ENCODE data around the gene LIN28B. TPM values are rescaled to one million over a fixed set of nuclear protein-coding genes. Genes with fewer than 3 reads are reported as not detected.

Gene LIN28B
- polyA plus RNA-seq, 2 of the 4 experiments (the other 2 are of a cell fraction) = 3.6 to 7.2 TPM

- Histone ChIP-seq H3K9me3 (no peaks in the 10 kb centered on the region), H3K4me2 (no peak overlapping the region), H3K4me1 (no peaks in the 10 kb centered on the region), H3K27ac (no peak overlapping the region), H3K4me3 (no peak overlapping the region)
- WGBS (ENCODE audit: missing lambda C conversion rate) = 86% methylated on average over 1 of the region's 1 CpG
- no peak for DNase-seq (ENCODE audit: low read depth in 1 of 2, low spot score in 1 of 2)
- TF ChIP-seq CHD4 (IDR thresholded peaks at IDR 0.05; ENCODE audit: borderline replicate concordance) (no peak), RAD21 (conservative IDR thresholded peaks at IDR 0.05 in 1 of 2, IDR thresholded peaks at IDR 0.05 in 1 of 2) (peak in 1 of 2 experiments; percentile 18; a peak in 1 of 5 replicates)
- FAIRE-seq = no peak
- ATAC-seq = no peak
- ChIA-PET POLR2A (no interaction called here), CTCF (interaction anchor here (1.0 to 1.2 kb wide), 2 partner anchors 25 to 251 kb away, joined by 5 read pairs; no protein-coding TSS in a partner anchor)
Measured at GRCh38 chr6:105112577-105112976, 155.7 kb downstream of the LIN28B start.

DNA sequence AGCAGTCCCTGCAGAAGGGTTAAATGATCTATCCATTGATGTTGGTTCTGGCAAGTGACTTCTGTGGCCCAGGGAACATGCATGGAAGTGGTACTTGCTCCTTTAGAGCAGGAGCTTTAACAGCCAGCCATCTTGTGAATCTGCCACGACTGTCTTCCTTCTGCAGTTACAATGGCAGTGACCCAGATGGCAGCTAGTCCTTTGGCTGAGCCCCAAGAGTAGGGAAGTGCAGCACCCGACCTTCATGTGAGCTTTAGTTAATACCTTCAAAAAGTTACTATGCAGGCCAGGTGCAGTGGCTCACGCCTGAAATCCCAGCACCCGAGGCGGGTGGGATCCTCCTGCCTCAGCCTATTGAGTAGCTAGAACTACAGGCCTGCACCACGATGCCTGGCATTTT is 156.5 kb downstream of the LIN28B start:
- Histone ChIP-seq H3K27ac (no peak overlapping the region), H3K4me2 (no peak overlapping the region), H3K4me1 (no peaks in the 10 kb centered on the region), H3K9me3 (no peaks in the 10 kb centered on the region), H3K4me3 (no peak overlapping the region)
- ChIA-PET CTCF (interaction anchor here (0.9 to 1.2 kb wide), 3 partner anchors 25 to 324 kb away, joined by 4 to 5 read pairs (median 5); no protein-coding TSS in a partner anchor), POLR2A (no interaction called here)
- no peak for DNase-seq (ENCODE audit: low read depth in 1 of 2, low spot score in 1 of 2)
- no peak for FAIRE-seq
- no peak for ATAC-seq
- TF ChIP-seq MAZ (IDR thresholded peaks at IDR 0.05; ENCODE audit: borderline replicate concordance, low read depth, low read length) = no peak
- TF ChIP-seq HOXA7 (CRISPR knock-in tag; IDR thresholded peaks at IDR 0.05) = no peak
- TF ChIP-seq SMC3 (IDR thresholded peaks at IDR 0.05) = no peak
- no peak for TF ChIP-seq MYC (IDR thresholded peaks at IDR 0.05; ENCODE audit: borderline replicate concordance, low read length)
- TF ChIP-seq FOSB (CRISPR knock-in tag; IDR thresholded peaks at IDR 0.05) = no peak
- TF ChIP-seq HOXB5 (CRISPR knock-in tag; IDR thresholded peaks at IDR 0.05) = no peak
- TF ChIP-seq JUN (IDR thresholded peaks at IDR 0.05) = no peak
- TF ChIP-seq, protein P1, sequence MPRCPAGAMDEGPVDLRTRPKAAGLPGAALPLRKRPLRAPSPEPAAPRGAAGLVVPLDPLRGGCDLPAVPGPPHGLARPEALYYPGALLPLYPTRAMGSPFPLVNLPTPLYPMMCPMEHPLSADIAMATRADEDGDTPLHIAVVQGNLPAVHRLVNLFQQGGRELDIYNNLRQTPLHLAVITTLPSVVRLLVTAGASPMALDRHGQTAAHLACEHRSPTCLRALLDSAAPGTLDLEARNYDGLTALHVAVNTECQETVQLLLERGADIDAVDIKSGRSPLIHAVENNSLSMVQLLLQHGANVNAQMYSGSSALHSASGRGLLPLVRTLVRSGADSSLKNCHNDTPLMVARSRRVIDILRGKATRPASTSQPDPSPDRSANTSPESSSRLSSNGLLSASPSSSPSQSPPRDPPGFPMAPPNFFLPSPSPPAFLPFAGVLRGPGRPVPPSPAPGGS (IDR thresholded peaks at IDR 0.05) = no peak
- TF ChIP-seq SREBF2 (IDR thresholded peaks at IDR 0.05) = no peak
- no peak for TF ChIP-seq HOXB13 (CRISPR knock-in tag; IDR thresholded peaks at IDR 0.05; ENCODE audit: low read depth)
- no peak for TF ChIP-seq ZNF302 (CRISPR knock-in tag; IDR thresholded peaks at IDR 0.05)
- no peak for TF ChIP-seq ZSCAN20 (CRISPR knock-in tag; IDR thresholded peaks at IDR 0.05)
- TF ChIP-seq, protein P2, sequence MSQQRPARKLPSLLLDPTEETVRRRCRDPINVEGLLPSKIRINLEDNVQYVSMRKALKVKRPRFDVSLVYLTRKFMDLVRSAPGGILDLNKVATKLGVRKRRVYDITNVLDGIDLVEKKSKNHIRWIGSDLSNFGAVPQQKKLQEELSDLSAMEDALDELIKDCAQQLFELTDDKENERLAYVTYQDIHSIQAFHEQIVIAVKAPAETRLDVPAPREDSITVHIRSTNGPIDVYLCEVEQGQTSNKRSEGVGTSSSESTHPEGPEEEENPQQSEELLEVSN (IDR thresholded peaks at IDR 0.05; ENCODE audit: borderline replicate concordance, low read depth) = no peak
- no peak for TF ChIP-seq CBX8 (IDR thresholded peaks at IDR 0.05)
- no peak for TF ChIP-seq RFX5 (IDR thresholded peaks at IDR 0.05)
- TF ChIP-seq PHF8 (IDR thresholded peaks at IDR 0.05; ENCODE audit: borderline replicate concordance, low read depth) = no peak
- TF ChIP-seq, protein P3, sequence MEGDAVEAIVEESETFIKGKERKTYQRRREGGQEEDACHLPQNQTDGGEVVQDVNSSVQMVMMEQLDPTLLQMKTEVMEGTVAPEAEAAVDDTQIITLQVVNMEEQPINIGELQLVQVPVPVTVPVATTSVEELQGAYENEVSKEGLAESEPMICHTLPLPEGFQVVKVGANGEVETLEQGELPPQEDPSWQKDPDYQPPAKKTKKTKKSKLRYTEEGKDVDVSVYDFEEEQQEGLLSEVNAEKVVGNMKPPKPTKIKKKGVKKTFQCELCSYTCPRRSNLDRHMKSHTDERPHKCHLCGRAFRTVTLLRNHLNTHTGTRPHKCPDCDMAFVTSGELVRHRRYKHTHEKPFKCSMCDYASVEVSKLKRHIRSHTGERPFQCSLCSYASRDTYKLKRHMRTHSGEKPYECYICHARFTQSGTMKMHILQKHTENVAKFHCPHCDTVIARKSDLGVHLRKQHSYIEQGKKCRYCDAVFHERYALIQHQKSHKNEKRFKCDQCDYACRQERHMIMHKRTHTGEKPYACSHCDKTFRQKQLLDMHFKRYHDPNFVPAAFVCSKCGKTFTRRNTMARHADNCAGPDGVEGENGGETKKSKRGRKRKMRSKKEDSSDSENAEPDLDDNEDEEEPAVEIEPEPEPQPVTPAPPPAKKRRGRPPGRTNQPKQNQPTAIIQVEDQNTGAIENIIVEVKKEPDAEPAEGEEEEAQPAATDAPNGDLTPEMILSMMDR (IDR thresholded peaks at IDR 0.05) = no peak
- no peak for TF ChIP-seq RNF2 (IDR thresholded peaks at IDR 0.05; ENCODE audit: borderline replicate concordance, low read depth)
- TF ChIP-seq HMGXB4 (CRISPR knock-in tag; IDR thresholded peaks at IDR 0.05; ENCODE audit: borderline replicate concordance) = no peak
- WGBS (ENCODE audit: missing lambda C conversion rate) = 81% methylated on average over 6 of the region's 6 CpGs
